Measurements from ENCODE around the gene KRT9. TPM values are rescaled to one million over a fixed set of nuclear protein-coding genes. Genes with fewer than 3 reads are reported as not detected.

KRT9 gene
- total and polyA plus RNA-seq, 10 of the 15 experiments (the other 5 are each of a cell fraction or from before 2014, with no cell fraction given): not detected

GRCh38 chr17:41539071-41539492 is 32.8 kb downstream of the KRT9 start (continued):
- TF ChIP-seq MAX (IDR thresholded peaks at IDR 0.05; ENCODE audit: low read depth, low read length): no peak
- no peak for TF ChIP-seq CEBPZ (IDR thresholded peaks at IDR 0.05; ENCODE audit: low read depth, low read length)
- no peak for TF ChIP-seq JUND (IDR thresholded peaks at IDR 0.05; ENCODE audit: low read depth, low read length)
- TF ChIP-seq PAX8 (IDR thresholded peaks at IDR 0.05): no peak
- no peak for TF ChIP-seq BCLAF1 (IDR thresholded peaks at IDR 0.05)

GRCh38 chr17:41538565-41538991 is 33.3 kb downstream of the KRT9 start:
- no peak overlapping the region for H3K4me3 ChIP-seq
- SMC1A ChIA-PET (ENCODE audit: uncharacterized antibody, unreplicated experiment): no interaction called here
- no peak overlapping the region for H3K4me2 ChIP-seq (ENCODE audit: control insufficient read depth, insufficient read depth)
- 41% methylated on average over 5 of the region's 5 CpGs for WGBS (ENCODE audit: insufficient coverage, insufficient replicate concordance, low lambda C conversion rate, missing lambda C conversion rate)
- RAD21 ChIA-PET (ENCODE audit: unreplicated experiment): no interaction called here
- H3K4me1 ChIP-seq (ENCODE audit: control insufficient read depth, insufficient read depth, low read length): no peaks in the 10 kb centered on the region
- H3K27ac ChIP-seq (ENCODE audit: control insufficient read depth, insufficient read depth): no peak overlapping the region
- FAIRE-seq (no peak), DNase-seq (ENCODE audit: low read depth, low spot score) (no peak), ATAC-seq (no peak)
- H3K36me3 ChIP-seq (ENCODE audit: control insufficient read depth in 2 of 2, insufficient read depth in 2 of 2, low read length in 1 of 2): no peaks in the 10 kb centered on the region
- intact Hi-C loops (cut with micrococcal nuclease; ENCODE audit: unreplicated experiment) (no loop called here), in situ Hi-C loops (cut with MboI) (no loop called here)
- peaks cover 0 to 2% of the 10 kb centered on the region in 2 experiments; a peak in 2 of 4 replicates for H3K27me3 ChIP-seq (replicated peaks in 1 of 2; ENCODE audit: control insufficient read depth in 2 of 2, insufficient read depth in 2 of 2, low read length in 1 of 2)
- CTCF ChIA-PET: interaction anchor here (1.5 kb wide), 1 partner anchor 124 kb away, joined by 3 read pairs; no protein-coding TSS in a partner anchor
- H2AFZ ChIP-seq (ENCODE audit: control insufficient read depth, low read depth, low read length): no peak overlapping the region
- TF ChIP-seq HDAC2 (IDR thresholded peaks at IDR 0.05) (no peak), SIN3A (IDR thresholded peaks at IDR 0.05; ENCODE audit: low read depth, low read length) (no peak), RBBP5 (conservative IDR thresholded peaks at IDR 0.05) (no peak), KAT2A (conservative IDR thresholded peaks at IDR 0.05; ENCODE audit: control insufficient read depth, low read depth, low read length) (no peak), HSF1 (IDR thresholded peaks at IDR 0.05; ENCODE audit: low read depth, low read length) (no peak)
- H3K9me3 ChIP-seq (replicated peaks; ENCODE audit: control insufficient read depth, insufficient read depth, low read length): no peaks in the 10 kb centered on the region
- H4K20me1 ChIP-seq (ENCODE audit: control insufficient read depth, insufficient read depth): no peaks in the 10 kb centered on the region
- BruUV-seq (replicated peaks): no TSS peak
- no peaks in the 10 kb centered on the region for H3K79me2 ChIP-seq (ENCODE audit: control insufficient read depth, insufficient read depth, low read length)
- H3K9ac ChIP-seq (ENCODE audit: control insufficient read depth, insufficient read depth, low read length): no peak overlapping the region
- POLR2A ChIA-PET: no interaction called here
